A673 (cell line): ENCODE measurements around the gene HOMER1.
"Not testable (repeated sequence)": the region's sequence is repeated elsewhere in the genome, so short reads cannot be mapped to it uniquely, and the experiment has no call there.

Experiments
- EZH2 ChIP-seq: fragments of 200-600 bp; sonication (generic); IDR thresholded peaks from 2 replicates; pipeline ENCODE4 v1.6.1; 2017; ENCODE audit warnings: borderline replicate concordance, low read depth, mild to moderate bottlenecking, mixed read lengths, antibody characterized with exemption, low read length; ENCODE audit not compliant: poor library complexity, severe bottlenecking
- TF ChIP-seq, protein P1 (sequence below): fragments of 300-800, 200-600 bp; sonication (generic); conservative IDR thresholded peaks from 2 replicates; pipeline ENCODE4 v1.5.1; 2017; ENCODE audit warnings: low read depth, mild to moderate bottlenecking, antibody characterized with exemption, low read length, moderate library complexity, mixed read lengths

DNA sequence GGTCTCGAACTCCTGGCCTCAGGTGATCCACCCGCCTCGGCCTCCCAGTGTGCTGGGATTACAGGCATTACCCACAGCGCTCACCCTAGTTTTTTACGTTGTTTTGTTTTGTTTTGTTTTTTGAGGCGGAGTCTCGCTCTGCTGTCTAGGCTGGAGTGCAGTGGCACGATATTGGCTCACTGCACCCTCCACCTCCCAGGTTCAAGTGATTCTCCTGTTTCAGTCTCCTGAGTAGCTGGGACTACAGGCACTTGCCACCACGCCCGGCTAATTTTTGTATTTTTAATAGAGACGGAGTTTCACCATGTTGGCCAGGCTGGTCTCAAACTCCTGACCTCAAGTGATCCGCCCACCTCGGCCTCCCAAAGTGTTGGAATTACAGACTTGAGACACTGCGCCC lies 2.4 kb upstream of the HOMER1 start:
- TF ChIP-seq, protein P1, sequence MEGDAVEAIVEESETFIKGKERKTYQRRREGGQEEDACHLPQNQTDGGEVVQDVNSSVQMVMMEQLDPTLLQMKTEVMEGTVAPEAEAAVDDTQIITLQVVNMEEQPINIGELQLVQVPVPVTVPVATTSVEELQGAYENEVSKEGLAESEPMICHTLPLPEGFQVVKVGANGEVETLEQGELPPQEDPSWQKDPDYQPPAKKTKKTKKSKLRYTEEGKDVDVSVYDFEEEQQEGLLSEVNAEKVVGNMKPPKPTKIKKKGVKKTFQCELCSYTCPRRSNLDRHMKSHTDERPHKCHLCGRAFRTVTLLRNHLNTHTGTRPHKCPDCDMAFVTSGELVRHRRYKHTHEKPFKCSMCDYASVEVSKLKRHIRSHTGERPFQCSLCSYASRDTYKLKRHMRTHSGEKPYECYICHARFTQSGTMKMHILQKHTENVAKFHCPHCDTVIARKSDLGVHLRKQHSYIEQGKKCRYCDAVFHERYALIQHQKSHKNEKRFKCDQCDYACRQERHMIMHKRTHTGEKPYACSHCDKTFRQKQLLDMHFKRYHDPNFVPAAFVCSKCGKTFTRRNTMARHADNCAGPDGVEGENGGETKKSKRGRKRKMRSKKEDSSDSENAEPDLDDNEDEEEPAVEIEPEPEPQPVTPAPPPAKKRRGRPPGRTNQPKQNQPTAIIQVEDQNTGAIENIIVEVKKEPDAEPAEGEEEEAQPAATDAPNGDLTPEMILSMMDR = not testable (repeated sequence)
- not testable (repeated sequence) for TF ChIP-seq EZH2
